ENCODE measurements around the gene ARMH4. TPM values are rescaled to one million over a fixed set of nuclear protein-coding genes. Genes with fewer than 3 reads are reported as not detected.

The ARMH4 gene
- total RNA-seq, 1 donor from 2014 or later = 2.0 TPM

GRCh38 chr14:58027904-58028303, 124.1 kb downstream of the ARMH4 start:
- no peak for DNase-seq

DNA sequence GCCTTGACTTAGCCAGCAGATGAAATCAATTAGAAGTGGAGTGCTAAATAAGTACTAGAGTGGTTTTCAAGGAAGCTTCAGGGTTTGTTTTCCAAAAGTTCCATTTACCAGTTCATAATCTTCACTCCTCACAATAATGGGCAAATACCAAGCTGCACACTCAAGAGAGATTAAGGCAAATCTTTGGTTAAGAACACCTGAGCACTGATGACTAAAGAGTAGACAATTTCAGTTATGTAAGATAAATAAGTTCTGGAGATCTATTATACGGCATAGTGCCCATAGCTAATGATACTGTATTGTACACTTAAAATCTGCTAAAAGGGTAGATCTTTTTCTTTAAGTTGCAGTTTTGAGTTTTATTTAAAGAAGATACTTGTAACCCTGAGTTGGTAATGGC, 125.0 kb downstream of the ARMH4 start:
- no peak for DNase-seq

GRCh38 chr14:58026219-58026618, 125.8 kb downstream of the ARMH4 start:
- DNase-seq = no peak

DNA sequence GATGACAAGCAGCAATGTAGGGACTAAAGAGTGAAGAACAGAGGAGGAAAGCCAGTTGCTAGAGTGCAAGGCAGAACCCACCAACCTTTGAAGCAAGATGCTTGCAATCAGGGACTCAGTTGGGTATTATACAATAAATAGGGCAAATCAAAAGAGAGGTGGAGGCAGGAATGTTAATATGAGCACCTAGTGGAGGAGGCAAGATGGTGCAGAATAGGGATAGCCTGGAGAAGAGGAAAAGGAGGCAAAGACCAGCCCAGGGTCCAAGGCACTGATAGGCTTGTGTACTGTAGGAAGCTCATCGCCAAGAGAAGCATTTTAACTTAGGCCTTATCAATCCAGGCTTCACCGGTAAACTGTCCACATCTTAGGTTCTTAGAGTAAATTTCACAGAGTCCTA, 137.2 kb downstream of the ARMH4 start:
- no peak for DNase-seq

DNA sequence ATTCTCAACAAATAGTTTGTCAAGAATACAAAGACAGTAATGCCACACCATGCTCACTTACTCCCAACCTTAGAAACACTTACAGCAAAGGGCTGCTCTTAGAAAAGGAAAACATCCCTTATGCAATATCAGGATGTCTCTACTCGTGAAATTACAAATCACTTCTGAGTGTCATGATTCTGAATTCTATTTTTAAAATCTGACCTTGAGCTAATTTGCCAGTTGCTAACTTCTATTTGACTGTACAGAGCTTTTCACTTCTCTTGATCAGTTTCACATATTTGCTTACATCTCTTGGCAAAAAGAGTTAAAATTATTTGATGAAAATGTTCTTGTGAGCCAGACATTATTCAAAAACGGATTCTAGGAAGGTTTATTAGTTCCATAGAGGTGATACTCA, 149.4 kb downstream of the ARMH4 start:
- no peak for DNase-seq

- no peak for DNase-seq
Measured at GRCh38 chr14:57999979-58000378, 152.0 kb downstream of the ARMH4 start.

DNA sequence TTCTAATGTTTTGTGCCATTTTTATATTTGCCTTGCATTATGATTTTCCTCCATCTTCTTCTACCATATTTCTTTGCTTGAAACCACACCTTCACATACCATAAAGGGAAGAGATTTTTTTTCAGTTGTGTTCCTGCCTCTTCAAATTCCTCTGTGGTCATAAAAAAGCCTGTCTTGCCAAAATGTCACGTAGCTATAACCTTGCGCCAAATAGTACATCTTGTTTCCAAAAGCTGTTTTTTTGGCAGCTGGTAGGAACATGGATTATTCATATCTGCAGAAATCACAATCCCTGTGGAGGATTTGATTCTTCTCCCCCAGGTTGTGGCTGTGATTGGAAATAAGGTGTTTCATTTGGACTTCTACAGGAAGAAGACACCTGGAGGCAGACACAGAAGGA, 152.5 kb downstream of the ARMH4 start:
- no peak for DNase-seq

GRCh38 chr14:57998766-57999165, 153.2 kb downstream of the ARMH4 start:
- no peak for DNase-seq

DNA sequence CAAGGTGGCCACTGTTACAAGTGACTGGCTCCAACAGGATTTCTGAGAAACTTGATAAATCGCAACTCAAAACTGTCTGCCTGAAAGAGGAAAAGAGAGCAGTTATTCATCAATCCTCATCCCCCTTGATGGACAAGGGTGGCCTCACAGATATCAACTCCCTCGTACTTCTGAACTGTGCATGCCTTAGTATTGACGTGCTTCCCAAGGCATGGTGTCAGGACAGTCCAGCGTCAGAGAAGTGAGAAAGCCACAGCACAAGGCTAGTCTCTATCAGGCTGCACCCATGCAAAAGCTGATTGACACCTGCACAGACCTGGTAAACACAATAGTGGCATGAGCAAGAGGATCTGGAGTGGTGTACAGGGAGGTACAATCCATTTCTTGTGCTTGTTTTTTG, 160.7 kb downstream of the ARMH4 start:
- no peak for DNase-seq

- DNase-seq = no peak
Measured at GRCh38 chr14:57988445-57988844, 163.6 kb downstream of the ARMH4 start.

GRCh38 chr14:57987596-57988300, 164.3 kb downstream of the ARMH4 start:
- no peak for DNase-seq

- DNase-seq = no peak
Measured at GRCh38 chr14:57987051-57987450, 165.0 kb downstream of the ARMH4 start.

GRCh38 chr14:57982804-57983634, 169.0 kb downstream of the ARMH4 start:
- peak; percentile 3 for DNase-seq

- DNase-seq = no peak
Measured at GRCh38 chr14:57981817-57982560, 170.0 kb downstream of the ARMH4 start.

- DNase-seq = no peak
Measured at GRCh38 chr14:57979376-57980048, 172.5 kb downstream of the ARMH4 start.

DNA sequence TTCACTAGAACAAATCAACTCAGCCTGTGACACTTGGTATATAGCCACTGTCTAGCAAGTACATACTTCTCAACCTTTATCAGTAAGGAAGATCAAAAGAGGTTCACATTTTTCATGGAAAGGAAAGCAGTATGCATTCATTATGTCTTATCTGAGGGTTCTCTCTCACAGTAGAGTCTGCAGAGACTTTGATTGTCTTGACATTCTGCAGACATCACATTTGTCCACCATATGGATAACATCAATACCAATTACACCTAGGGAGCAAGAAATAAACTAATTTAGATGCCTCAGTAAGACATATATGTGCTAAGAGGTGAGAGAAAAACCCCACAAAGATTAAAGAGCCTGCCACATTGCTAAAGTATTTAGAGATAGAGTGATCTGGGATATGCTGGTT, 175.3 kb downstream of the ARMH4 start:
- DNase-seq = no peak

- no peak for DNase-seq
Measured at GRCh38 chr14:57974896-57975295, 177.1 kb downstream of the ARMH4 start.

GRCh38 chr14:57970594-57970993, 181.4 kb downstream of the ARMH4 start:
- DNase-seq = no peak

- no peak for DNase-seq
Measured at GRCh38 chr14:57970175-57970574, 181.8 kb downstream of the ARMH4 start.

DNA sequence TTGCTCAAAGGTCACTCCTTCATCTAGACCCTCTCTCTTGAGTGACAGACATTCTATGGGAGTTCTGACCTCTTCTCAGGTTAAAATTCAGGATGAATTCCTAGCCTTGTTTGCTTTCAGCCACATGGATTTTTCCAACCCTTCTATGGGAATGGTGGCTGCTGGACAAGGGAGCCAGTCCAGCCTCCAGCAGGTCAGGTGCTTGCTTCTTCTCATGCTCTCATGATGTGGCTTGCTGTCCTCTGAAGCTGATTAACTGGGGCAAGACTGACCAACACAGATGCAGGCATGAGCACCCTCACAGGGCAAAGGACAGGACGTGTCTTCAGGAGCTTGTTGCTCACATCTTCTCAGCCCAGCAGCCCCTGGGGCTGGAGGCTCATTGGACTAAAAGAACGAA, 188.9 kb downstream of the ARMH4 start:
- DNase-seq = no peak

- no peak for DNase-seq
Measured at GRCh38 chr14:57962325-57963035, 189.5 kb downstream of the ARMH4 start.

DNA sequence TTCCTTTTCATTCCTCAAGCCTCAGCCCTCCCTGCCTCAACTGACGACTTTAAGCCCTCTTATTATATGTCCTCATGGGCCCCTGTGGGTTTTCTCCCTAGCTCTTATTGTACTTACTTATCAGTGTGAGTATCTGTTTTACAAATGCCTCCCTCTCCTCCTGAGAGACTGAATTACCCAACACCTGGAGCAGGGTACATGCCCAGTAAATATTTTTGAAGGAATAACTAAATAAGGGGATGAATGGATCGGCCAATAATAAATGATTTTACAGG, 190.3 kb downstream of the ARMH4 start:
- DNase-seq = no peak
